ENCODE data around the gene MEG3.

The MEG3 gene

GRCh38 chr14:100839681-100840111, 13.8 kb downstream of the MEG3 start:
- DNase-seq: no peak
- intact Hi-C loops (cut with DNase I): no loop called here

- DNase-seq: no peak
- intact Hi-C loops (cut with DNase I): no loop called here
Measured at GRCh38 chr14:100840286-100841065, 14.6 kb downstream of the MEG3 start.

DNA sequence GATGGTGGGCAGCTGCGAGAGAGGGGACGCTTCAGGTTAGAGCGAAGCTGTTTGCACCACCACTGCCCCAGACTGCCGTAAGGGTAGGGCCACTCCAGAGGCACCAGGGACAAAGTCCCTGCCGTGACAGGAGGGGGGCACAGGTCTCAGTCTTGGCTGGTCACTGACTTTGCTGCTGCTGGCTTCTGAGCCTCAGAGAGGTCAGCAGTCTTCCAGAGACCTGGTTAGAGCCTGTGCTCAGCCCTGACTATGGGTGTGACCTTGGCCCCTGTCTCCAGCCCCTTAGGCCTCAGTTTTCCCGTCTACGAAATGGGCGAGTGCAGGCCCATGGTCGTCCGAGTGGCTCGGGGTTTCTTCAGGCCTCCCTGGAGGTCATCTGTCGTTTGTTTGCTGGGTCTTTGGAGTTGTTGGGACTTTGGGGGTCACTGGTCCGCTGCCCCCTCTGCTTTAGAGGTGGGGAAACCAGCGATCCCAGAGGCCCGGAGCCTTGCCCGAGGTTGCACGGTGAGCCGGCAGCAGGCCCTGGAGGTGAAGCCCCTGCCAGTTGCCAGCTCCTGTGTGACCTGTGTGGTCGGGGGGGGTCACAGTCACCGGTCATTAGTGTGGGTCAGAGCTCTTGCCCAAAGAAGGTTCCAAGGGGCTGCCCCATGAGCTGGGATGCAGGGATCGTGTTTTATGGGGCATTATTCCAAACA, 15.3 kb downstream of the MEG3 start:
- DNase-seq: no peak
- intact Hi-C loops (cut with DNase I): no loop called here

- DNase-seq: no peak
- intact Hi-C loops (cut with DNase I): no loop called here
Measured at GRCh38 chr14:100841761-100842403, 16.0 kb downstream of the MEG3 start.

- intact Hi-C loops (cut with DNase I): no loop called here
- peak in 4 of 42 donors; percentile 32 to 67 (median 36) for DNase-seq
Measured at GRCh38 chr14:100842799-100843198, 16.9 kb downstream of the MEG3 start.

- intact Hi-C loops (cut with DNase I): no loop called here
- no peak for DNase-seq
Measured at GRCh38 chr14:100844082-100844408, 18.1 kb downstream of the MEG3 start.

- intact Hi-C loops (cut with DNase I): no loop called here
Measured at GRCh38 chr14:100844421-100844820, 18.5 kb downstream of the MEG3 start.

GRCh38 chr14:100844846-100845245, 18.9 kb downstream of the MEG3 start:
- intact Hi-C loops (cut with DNase I): no loop called here
- no peak for DNase-seq

More at GRCh38 chr14:100844421-100844820, 18.5 kb downstream of the MEG3 start:
- no peak for DNase-seq

- intact Hi-C loops (cut with DNase I): no loop called here
- no peak for DNase-seq
Measured at GRCh38 chr14:100845341-100845740, 19.4 kb downstream of the MEG3 start.

DNA sequence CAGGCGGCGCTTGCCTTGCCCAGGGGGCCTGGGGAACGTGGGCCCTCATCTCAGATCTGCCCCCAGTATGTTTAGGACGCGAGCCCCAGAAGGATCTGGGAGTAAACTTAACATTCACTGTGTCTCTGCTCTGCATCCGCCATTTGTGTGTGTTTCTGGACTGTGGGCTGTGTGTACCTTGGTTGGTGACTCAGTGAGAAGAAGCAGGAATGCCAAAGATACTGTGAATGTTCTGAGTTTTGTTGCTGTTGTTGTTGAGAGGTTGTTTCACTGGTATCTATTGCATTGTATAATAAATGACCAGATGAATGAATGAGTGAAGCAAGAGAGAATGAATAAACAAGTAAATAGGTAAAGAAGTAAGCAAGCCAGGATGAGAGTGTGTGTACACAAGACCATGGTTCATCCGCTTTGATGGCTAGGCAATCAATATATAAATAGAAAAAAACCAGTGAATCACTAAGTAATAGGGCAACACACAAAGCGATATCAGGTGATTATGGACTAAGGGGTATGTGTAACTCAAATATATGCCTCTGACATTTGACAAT, 20.5 kb downstream of the MEG3 start:
- intact Hi-C loops (cut with DNase I): no loop called here
- DNase-seq: no peak

DNA sequence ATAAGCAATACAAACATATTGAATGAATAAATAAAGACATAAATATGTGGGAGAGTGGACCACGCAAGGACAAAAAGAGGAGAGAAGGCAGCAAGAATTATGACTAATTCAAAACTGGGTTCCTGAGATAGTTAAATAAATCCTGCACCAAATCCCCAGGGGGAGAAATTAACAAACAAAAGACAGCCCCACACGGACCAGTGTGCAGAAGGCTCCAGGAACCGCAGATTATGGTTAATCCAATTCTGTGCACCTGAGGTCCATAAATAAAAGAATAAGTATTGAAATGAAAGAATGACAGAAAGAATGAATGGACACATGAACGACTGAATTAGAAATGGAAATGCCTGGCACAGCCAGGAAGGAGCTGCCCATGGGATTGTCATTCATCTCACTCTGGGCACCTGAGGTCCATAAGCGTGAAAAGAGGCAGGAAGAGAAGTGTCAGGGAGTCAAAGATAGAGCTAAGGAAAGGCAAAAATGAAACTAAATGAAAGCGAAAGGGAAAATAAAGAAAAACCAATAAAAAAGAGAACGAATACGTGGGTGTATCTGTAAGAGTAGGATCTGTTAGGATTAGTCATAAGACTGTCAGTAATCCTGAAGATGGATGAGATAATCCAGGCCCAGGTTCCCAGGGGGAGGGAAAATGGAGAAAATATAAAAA, 23.3 kb downstream of the MEG3 start:
- intact Hi-C loops (cut with DNase I): no loop called here
- DNase-seq: no peak

- intact Hi-C loops (cut with DNase I): no loop called here
- peak in 34 of 42 donors; percentile 22 to 82 (median 54) for DNase-seq
Measured at GRCh38 chr14:100850841-100851585, 25.1 kb downstream of the MEG3 start.

DNA sequence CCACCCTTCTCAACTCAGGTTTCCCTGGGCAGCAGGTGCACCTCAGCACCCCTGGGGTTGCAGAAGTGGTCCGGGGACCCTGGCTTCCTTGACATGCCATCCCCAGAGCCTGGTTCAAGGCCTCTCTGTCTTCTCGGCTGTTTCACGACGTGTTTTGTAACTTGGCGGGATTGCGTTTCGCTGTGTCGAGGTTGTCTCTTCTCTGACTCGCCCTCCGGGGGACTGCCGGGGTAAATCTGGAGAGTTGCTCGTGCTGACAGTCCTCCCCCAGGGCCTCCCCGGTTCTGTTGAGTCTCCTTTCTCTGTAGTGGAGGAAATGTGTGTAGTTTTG, 25.6 kb downstream of the MEG3 start:
- DNase-seq: no peak
- intact Hi-C loops (cut with DNase I): no loop called here

- peak in 1 of 42 donors; percentile 50 for DNase-seq
- intact Hi-C loops (cut with DNase I): no loop called here
Measured at GRCh38 chr14:100851946-100852620, 26.2 kb downstream of the MEG3 start.

DNA sequence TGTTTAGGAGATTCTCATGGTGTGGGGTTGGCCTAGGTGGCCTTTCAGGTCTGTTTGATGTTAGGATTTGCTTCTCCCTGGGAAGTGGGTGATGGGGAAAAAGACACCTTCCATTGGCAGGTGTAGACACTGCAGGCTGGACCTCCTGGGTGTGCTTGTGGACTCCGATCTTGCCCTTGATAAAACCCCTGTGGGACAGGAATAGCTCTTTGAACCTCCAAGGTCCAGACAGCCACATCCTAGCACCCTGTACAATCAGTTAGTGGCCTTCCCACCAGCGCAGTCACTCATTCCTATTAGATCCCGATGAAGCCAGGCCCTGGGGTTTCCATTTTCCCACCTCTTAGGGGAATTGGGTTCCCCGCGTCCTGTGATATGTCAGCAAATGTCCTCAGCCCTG, 28.5 kb downstream of the MEG3 start:
- no peak for DNase-seq

GRCh38 chr14:100855256-100855930, 29.5 kb downstream of the MEG3 start:
- intact Hi-C loops (cut with DNase I): no loop called here
- DNase-seq: no peak

More for the DNA sequence above, 28.5 kb downstream of the MEG3 start:
- intact Hi-C loops (cut with DNase I): no loop called here

DNA sequence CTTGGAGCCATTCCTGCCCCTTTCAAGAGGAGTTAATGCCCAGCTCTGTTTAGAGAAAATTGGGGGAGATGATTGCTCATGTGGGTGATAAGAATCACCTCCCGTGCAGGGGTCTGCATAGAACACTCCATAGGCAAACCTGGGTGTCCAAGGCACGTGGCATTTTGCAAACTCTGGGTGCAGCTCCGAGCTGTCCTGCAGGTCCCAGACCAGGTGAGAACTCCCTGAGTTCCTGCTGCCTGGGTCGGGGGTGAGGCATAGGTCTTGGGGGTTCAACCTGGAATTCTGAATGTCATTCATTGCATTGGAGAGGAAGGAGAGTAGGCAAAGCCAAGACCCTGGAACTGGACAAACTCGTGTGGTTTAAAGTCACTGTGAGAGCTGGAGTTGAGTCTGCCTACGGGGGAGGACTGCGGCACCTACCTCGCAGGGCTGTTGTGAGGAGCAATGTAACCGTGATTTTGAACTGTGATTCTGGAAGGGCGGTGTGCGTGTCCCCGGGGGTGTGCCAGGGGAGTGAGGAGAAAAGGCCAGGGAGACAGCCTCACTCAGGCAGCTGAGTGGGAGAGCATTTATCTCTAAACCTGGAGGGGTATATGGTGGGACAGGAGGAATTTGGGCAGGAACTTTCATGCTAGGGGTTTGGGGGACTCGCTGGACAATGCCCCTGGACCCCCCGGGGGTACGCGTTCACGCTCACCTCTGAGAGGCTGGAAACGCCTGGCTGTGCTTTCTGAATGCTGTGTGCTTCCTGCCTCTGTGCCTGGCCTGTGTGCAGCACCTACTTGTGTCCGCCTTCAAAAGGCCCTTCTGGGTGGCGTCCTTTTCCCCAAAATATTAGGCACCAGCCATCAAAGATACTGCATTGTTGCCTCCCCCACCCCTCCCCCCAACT, 30.4 kb downstream of the MEG3 start:
- intact Hi-C loops (cut with DNase I): no loop called here
- peak in 3 of 42 donors; percentile 31 to 52 (median 34) for DNase-seq
